ENCODE data around the gene MN1.
A peak's percentile ranks its signal among the peaks of the same experiment; 100 is the strongest.

MN1 gene

DNA sequence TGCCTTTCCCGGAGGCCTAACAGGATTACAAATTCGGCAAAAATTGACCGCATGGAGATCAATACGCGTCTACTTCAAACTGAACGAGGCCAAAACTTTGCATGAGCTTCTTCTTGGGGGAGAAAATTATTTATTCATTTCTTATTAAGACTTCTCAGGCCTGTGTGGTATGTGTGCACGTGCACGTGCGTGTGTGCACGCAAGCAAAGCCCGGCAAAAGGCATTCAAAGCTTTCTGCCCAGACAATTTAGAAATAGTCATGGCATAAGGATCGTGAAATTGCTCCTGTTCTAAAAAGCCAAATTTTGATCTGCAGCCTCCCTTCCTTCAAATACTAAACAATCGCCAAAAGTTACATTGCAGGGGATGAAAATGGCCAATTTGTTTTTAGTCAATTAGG, 14.6 kb downstream of the MN1 start:
- no peaks in the 10 kb centered on the region for H3K9me3 ChIP-seq (ENCODE audit: control insufficient read depth, low read depth, low read length)
- H3K4me1 ChIP-seq (ENCODE audit: control insufficient read depth, low read depth, low read length) = peaks cover 45% of the 10 kb centered on the region
- peaks cover 37% of the 10 kb centered on the region for H3K27me3 ChIP-seq (ENCODE audit: control insufficient read depth, insufficient read depth, low read length)
- no peaks in the 10 kb centered on the region for H3K36me3 ChIP-seq (ENCODE audit: control insufficient read depth, low read depth, low read length)
- H3K27ac ChIP-seq (ENCODE audit: low read length) = no peak overlapping the region
- no peak overlapping the region for H3K4me3 ChIP-seq (ENCODE audit: low read length)
- H3K9ac ChIP-seq (ENCODE audit: low read length) = no peak overlapping the region

- Histone ChIP-seq H3K36me3 (ENCODE audit: control insufficient read depth, low read depth, low read length) (no peaks in the 10 kb centered on the region), H3K4me1 (ENCODE audit: control insufficient read depth, low read depth, low read length) (peaks cover 39% of the 10 kb centered on the region), H3K27me3 (ENCODE audit: control insufficient read depth, insufficient read depth, low read length) (peaks cover 31% of the 10 kb centered on the region), H3K9ac (ENCODE audit: low read length) (no peak overlapping the region), H3K27ac (ENCODE audit: low read length) (no peak overlapping the region), H3K4me3 (ENCODE audit: low read length) (no peak overlapping the region), H3K9me3 (ENCODE audit: control insufficient read depth, low read depth, low read length) (no peaks in the 10 kb centered on the region)
Observed at GRCh38 chr22:27786291-27786932, 15.1 kb downstream of the MN1 start.

- Histone ChIP-seq H3K9me3 (ENCODE audit: control insufficient read depth, low read depth, low read length) (no peaks in the 10 kb centered on the region), H3K9ac (ENCODE audit: low read length) (no peak overlapping the region), H3K27ac (ENCODE audit: low read length) (no peak overlapping the region)
Observed at GRCh38 chr22:27785831-27786230, 15.7 kb downstream of the MN1 start.

DNA sequence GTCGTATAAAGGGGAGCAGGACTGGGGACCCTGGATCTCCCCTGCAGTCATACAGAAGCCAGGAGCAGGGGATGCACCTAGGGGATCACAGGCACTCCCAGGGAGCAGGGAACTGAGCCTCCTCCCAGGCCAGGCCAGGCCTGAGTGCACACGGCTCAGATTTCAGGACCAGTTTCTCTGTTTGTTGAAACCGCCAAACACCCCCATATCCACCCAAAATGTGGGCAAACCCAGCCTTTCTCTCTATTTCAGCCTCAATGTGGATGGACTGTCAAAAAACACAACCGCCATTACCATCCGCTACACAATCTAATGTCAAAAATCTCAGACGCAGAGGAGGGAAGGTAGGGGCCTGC, 17.5 kb downstream of the MN1 start:
- no peak overlapping the region for H3K4me3 ChIP-seq (ENCODE audit: low read length)
- H3K27me3 ChIP-seq (ENCODE audit: control insufficient read depth, insufficient read depth, low read length) = peaks cover 8% of the 10 kb centered on the region
- no peak overlapping the region for H3K9ac ChIP-seq (ENCODE audit: low read length)
- no peak overlapping the region for H3K27ac ChIP-seq (ENCODE audit: low read length)
- H3K36me3 ChIP-seq (ENCODE audit: control insufficient read depth, low read depth, low read length) = no peaks in the 10 kb centered on the region
- H3K4me1 ChIP-seq (ENCODE audit: control insufficient read depth, low read depth, low read length) = peaks cover 39% of the 10 kb centered on the region
- no peaks in the 10 kb centered on the region for H3K9me3 ChIP-seq (ENCODE audit: control insufficient read depth, low read depth, low read length)

More at GRCh38 chr22:27785831-27786230, 15.7 kb downstream of the MN1 start:
- Histone ChIP-seq H3K4me3 (ENCODE audit: low read length) (no peak overlapping the region), H3K27me3 (ENCODE audit: control insufficient read depth, insufficient read depth, low read length) (peaks cover 25% of the 10 kb centered on the region), H3K4me1 (ENCODE audit: control insufficient read depth, low read depth, low read length) (peaks cover 34% of the 10 kb centered on the region), H3K36me3 (ENCODE audit: control insufficient read depth, low read depth, low read length) (no peaks in the 10 kb centered on the region)

GRCh38 chr22:27783436-27784119, 18.0 kb downstream of the MN1 start:
- H3K27ac ChIP-seq (ENCODE audit: low read length) = no peak overlapping the region
- no peaks in the 10 kb centered on the region for H3K36me3 ChIP-seq (ENCODE audit: control insufficient read depth, low read depth, low read length)
- H3K27me3 ChIP-seq (ENCODE audit: control insufficient read depth, insufficient read depth, low read length) = peaks cover 3% of the 10 kb centered on the region
- H3K4me3 ChIP-seq (ENCODE audit: low read length) = no peak overlapping the region
- H3K9ac ChIP-seq (ENCODE audit: low read length) = no peak overlapping the region
- H3K4me1 ChIP-seq (ENCODE audit: control insufficient read depth, low read depth, low read length) = peaks cover 39% of the 10 kb centered on the region
- no peaks in the 10 kb centered on the region for H3K9me3 ChIP-seq (ENCODE audit: control insufficient read depth, low read depth, low read length)

- Histone ChIP-seq H3K9me3 (ENCODE audit: control insufficient read depth, low read depth, low read length) (no peaks in the 10 kb centered on the region), H3K4me1 (ENCODE audit: control insufficient read depth, low read depth, low read length) (peaks cover 39% of the 10 kb centered on the region), H3K27ac (ENCODE audit: low read length) (no peak overlapping the region), H3K4me3 (ENCODE audit: low read length) (no peak overlapping the region), H3K9ac (ENCODE audit: low read length) (no peak overlapping the region), H3K36me3 (ENCODE audit: control insufficient read depth, low read depth, low read length) (no peaks in the 10 kb centered on the region), H3K27me3 (ENCODE audit: control insufficient read depth, insufficient read depth, low read length) (no peaks in the 10 kb centered on the region)
Observed at GRCh38 chr22:27782088-27782487, 19.5 kb downstream of the MN1 start.

- no peak overlapping the region for H3K9ac ChIP-seq (ENCODE audit: low read length)
Observed at GRCh38 chr22:27780161-27780575, 21.4 kb downstream of the MN1 start.

DNA sequence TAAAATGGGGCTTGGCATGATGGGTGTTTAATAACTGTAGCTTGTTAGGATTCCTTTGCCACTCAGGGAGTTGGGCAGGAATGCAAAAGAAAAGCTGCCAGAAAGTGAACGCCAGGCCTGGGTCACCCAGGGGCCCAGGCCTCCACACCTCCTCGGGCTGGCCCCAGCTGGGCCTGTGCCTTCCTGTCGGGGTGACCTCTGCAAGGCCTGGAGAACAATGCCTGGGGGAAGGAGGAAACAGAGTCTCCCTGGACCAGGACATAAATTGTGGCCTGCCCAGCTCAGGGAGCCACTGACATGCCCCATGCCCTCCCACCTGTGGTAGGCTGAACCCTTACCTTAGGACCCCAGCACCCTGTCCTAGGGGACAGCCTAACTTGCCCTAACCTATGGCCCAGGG, 21.9 kb downstream of the MN1 start:
- Histone ChIP-seq H3K36me3 (ENCODE audit: control insufficient read depth, low read depth, low read length) (no peaks in the 10 kb centered on the region), H3K4me1 (ENCODE audit: control insufficient read depth, low read depth, low read length) (peaks cover 37% of the 10 kb centered on the region), H3K27ac (ENCODE audit: low read length) (no peak overlapping the region), H3K27me3 (ENCODE audit: control insufficient read depth, insufficient read depth, low read length) (no peaks in the 10 kb centered on the region), H3K9me3 (ENCODE audit: control insufficient read depth, low read depth, low read length) (no peaks in the 10 kb centered on the region), H3K9ac (ENCODE audit: low read length) (no peak overlapping the region), H3K4me3 (ENCODE audit: low read length) (no peak overlapping the region)

More at GRCh38 chr22:27780161-27780575, 21.4 kb downstream of the MN1 start:
- no peaks in the 10 kb centered on the region for H3K9me3 ChIP-seq (ENCODE audit: control insufficient read depth, low read depth, low read length)
- H3K4me1 ChIP-seq (ENCODE audit: control insufficient read depth, low read depth, low read length) = peaks cover 42% of the 10 kb centered on the region
- H3K27ac ChIP-seq (ENCODE audit: low read length) = no peak overlapping the region
- no peaks in the 10 kb centered on the region for H3K27me3 ChIP-seq (ENCODE audit: control insufficient read depth, insufficient read depth, low read length)
- H3K36me3 ChIP-seq (ENCODE audit: control insufficient read depth, low read depth, low read length) = no peaks in the 10 kb centered on the region
- H3K4me3 ChIP-seq (ENCODE audit: low read length) = no peak overlapping the region

- no peak overlapping the region for H3K9ac ChIP-seq (ENCODE audit: low read length)
- H3K36me3 ChIP-seq (ENCODE audit: control insufficient read depth, low read depth, low read length) = no peaks in the 10 kb centered on the region
- no peaks in the 10 kb centered on the region for H3K9me3 ChIP-seq (ENCODE audit: control insufficient read depth, low read depth, low read length)
- no peaks in the 10 kb centered on the region for H3K27me3 ChIP-seq (ENCODE audit: control insufficient read depth, insufficient read depth, low read length)
- peaks cover 25% of the 10 kb centered on the region for H3K4me1 ChIP-seq (ENCODE audit: control insufficient read depth, low read depth, low read length)
- H3K27ac ChIP-seq (ENCODE audit: low read length) = no peak overlapping the region
- H3K4me3 ChIP-seq (ENCODE audit: low read length) = no peak overlapping the region
Observed at GRCh38 chr22:27778294-27779090, 23.1 kb downstream of the MN1 start.

DNA sequence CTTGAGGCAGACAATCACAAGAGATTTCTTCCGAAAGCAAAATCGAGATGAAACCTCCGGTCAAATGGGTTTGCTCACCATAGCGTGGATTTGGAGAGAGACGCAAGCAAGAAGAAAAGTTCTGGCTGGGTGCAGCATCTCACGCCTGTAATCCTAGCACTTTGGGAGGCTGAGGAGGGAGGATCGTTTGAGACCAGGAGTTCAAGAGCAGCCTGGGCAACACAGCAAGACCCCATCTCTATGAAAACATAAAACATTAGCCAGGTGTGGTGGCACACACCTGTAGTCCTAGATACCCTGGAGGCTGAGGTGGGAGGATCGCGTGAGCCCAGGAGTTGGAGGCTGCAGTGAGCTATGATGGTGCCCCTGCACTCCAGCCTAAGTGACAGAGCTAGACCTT, 24.4 kb downstream of the MN1 start:
- Histone ChIP-seq H3K27me3 (ENCODE audit: control insufficient read depth, insufficient read depth, low read length) (no peaks in the 10 kb centered on the region), H3K9ac (ENCODE audit: low read length) (no peak overlapping the region), H3K4me3 (ENCODE audit: low read length) (no peak overlapping the region), H3K36me3 (ENCODE audit: control insufficient read depth, low read depth, low read length) (no peaks in the 10 kb centered on the region), H3K9me3 (ENCODE audit: control insufficient read depth, low read depth, low read length) (no peaks in the 10 kb centered on the region), H3K4me1 (ENCODE audit: control insufficient read depth, low read depth, low read length) (peaks cover 24% of the 10 kb centered on the region), H3K27ac (ENCODE audit: low read length) (no peak overlapping the region)

- no peaks in the 10 kb centered on the region for H3K27me3 ChIP-seq (ENCODE audit: control insufficient read depth, insufficient read depth, low read length)
- H3K9me3 ChIP-seq (ENCODE audit: control insufficient read depth, low read depth, low read length) = no peaks in the 10 kb centered on the region
- H3K4me3 ChIP-seq (ENCODE audit: low read length) = peak overlapping the region; percentile 15
- no peaks in the 10 kb centered on the region for H3K36me3 ChIP-seq (ENCODE audit: control insufficient read depth, low read depth, low read length)
- peak overlapping the region; percentile 42 for H3K9ac ChIP-seq (ENCODE audit: low read length)
- H3K27ac ChIP-seq (ENCODE audit: low read length) = no peak overlapping the region
- H3K4me1 ChIP-seq (ENCODE audit: control insufficient read depth, low read depth, low read length) = peaks cover 24% of the 10 kb centered on the region
Observed at GRCh38 chr22:27776650-27776958, 25.0 kb downstream of the MN1 start.
